H1 (cell line): ENCODE results near the gene GPR180.

ENCODE experiments used
- ATF3 ChIP-seq: IDR thresholded peaks from 2 replicates; pipeline ENCODE4 v1.6.1; 2011; ENCODE audit warnings: low read depth, mild to moderate bottlenecking, low read length; ENCODE audit not compliant: insufficient read depth
- CTCF ChIP-seq, 3 experiments: IDR thresholded peaks; 1 replicate in 2 of 3; 2 replicates in 1 of 3; pipeline versions ENCODE4 v1.5.1 to v1.6.1; 2011; ENCODE audit warnings: low read length in 3 of 3, mild to moderate bottlenecking in 3 of 3, inconsistent platforms in 2 of 3, low read depth in 1 of 3, moderate library complexity in 1 of 3; ENCODE audit not compliant: insufficient read depth in 1 of 3; ENCODE audit errors: control extremely low read depth in 1 of 3
- EGR1 ChIP-seq: IDR thresholded peaks from 2 replicates; pipeline ENCODE4 v1.6.1; 2011; ENCODE audit warnings: low read depth, low read length, borderline replicate concordance
- EZH2 ChIP-seq: fragments of 200-600 bp; sonication (generic); IDR thresholded peaks from 2 replicates; pipeline ENCODE4 v1.7.1; 2012; ENCODE audit warnings: low read depth, mild to moderate bottlenecking, moderate library complexity, low read length, inconsistent platforms; ENCODE audit not compliant: severe bottlenecking
- FOSL1 ChIP-seq: IDR thresholded peaks from 2 replicates; pipeline ENCODE4 v1.6.1; 2011; ENCODE audit warnings: mild to moderate bottlenecking, low read depth, low read length, moderate library complexity; ENCODE audit not compliant: insufficient read depth
- HDAC6 ChIP-seq: IDR thresholded peaks from one replicate; pipeline ENCODE4 v1.7.1; 2012; ENCODE audit warnings: low read depth, mild to moderate bottlenecking, inconsistent platforms, low read length, moderate library complexity
- PHF8 ChIP-seq: fragments of 200-600 bp; sonication (generic); conservative IDR thresholded peaks from 2 replicates; pipeline ENCODE4 v1.7.1; 2012; ENCODE audit warnings: low read depth, mild to moderate bottlenecking, inconsistent platforms, low read length, moderate library complexity
- POLR2A ChIP-seq, 2 experiments: IDR thresholded peaks; 1 replicate in 1 of 2; 2 replicates in 1 of 2; pipeline ENCODE4 v1.6.1; 2011; ENCODE audit warnings: low read depth in 2 of 2, low read length in 2 of 2, mild to moderate bottlenecking in 2 of 2; ENCODE audit errors: control extremely low read depth in 1 of 2
- SRF ChIP-seq: IDR thresholded peaks from 2 replicates; pipeline ENCODE4 v1.6.1; 2011; ENCODE audit warnings: mild to moderate bottlenecking, low read depth, low read length, moderate library complexity
- USF2 ChIP-seq: IDR thresholded peaks from 2 replicates; pipeline ENCODE4 v1.6.1; 2011; ENCODE audit warnings: low read length, improper control_type of control experiment

DNA sequence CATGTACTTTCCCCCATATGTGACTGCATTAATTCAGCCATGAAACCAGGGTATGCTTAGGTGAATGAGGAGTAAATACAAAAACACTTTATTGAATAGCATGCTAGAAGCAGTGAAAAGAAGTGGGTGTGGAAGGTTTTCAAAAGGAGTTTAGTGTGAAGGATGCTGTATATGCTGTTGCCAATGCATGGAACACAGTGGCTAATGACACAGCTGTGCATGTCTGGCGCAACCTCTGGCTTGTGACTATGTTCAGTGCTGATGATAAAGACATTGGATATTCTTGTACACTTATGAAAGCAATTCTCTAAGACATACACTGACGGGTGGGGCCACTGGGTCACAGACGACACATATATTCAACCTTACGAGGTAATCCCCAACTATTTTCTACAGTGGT lies 55.5 kb downstream of the GPR180 start:
- no peak for TF ChIP-seq CTCF (IDR thresholded peaks at IDR 0.05; ENCODE audit: control extremely low read depth in 1 of 3, insufficient read depth in 1 of 3, low read depth in 1 of 3, low read length in 3 of 3)
- TF ChIP-seq USF2 = no peak
- no peak for TF ChIP-seq POLR2A (IDR thresholded peaks at IDR 0.05; ENCODE audit: control extremely low read depth in 1 of 2, low read depth in 2 of 2, low read length in 2 of 2)
- no peak for TF ChIP-seq EZH2
- no peak for TF ChIP-seq SRF
- no peak for TF ChIP-seq HDAC6
- TF ChIP-seq EGR1 = no peak
- no peak for TF ChIP-seq ATF3
- TF ChIP-seq FOSL1 = no peak
- no peak for TF ChIP-seq PHF8
